SU-DHL-6 (cell line): ENCODE measurements around the gene EIF5B.

ENCODE experiments used
- H2AFZ ChIP-seq: fragments of 200-600 bp; sonication (generic); 2 replicates; pipeline ENCODE4 v1.6.1; 2014; ENCODE audit warnings: low read depth, mild to moderate bottlenecking, moderate library complexity, mixed read lengths, antibody characterized with exemption, low read length; ENCODE audit not compliant: severe bottlenecking
- H3F3A ChIP-seq: fragments of 200-600 bp; shearing (Covaris generic); 2 replicates; pipeline ENCODE4 v1.6.0; 2016; ENCODE audit warnings: antibody characterized with exemption, mild to moderate bottlenecking; ENCODE audit not compliant: insufficient read depth
- H3K27ac ChIP-seq: fragments of 200-600 bp; sonication (generic); 2 replicates; pipeline ENCODE4 v1.5.1; 2016; ENCODE audit warnings: low read depth, mild to moderate bottlenecking, low read length, moderate library complexity, mixed read lengths
- H3K27me3 ChIP-seq: fragments of 200-600 bp; sonication (generic), shearing (Covaris generic); 2 replicates; pipeline ENCODE4 v1.6.0; 2014; ENCODE audit warnings: mild to moderate bottlenecking, low read length
- H3K36me3 ChIP-seq: fragments of 200-600 bp; sonication (generic); 2 replicates; pipeline ENCODE4 v1.6.1; 2014; ENCODE audit warnings: mild to moderate bottlenecking, low read length, mixed read lengths
- H3K4me2 ChIP-seq: fragments of 300-600, 200-600 bp; shearing (Covaris generic), sonication (generic); 2 replicates; pipeline ENCODE4 v1.6.0; 2014; ENCODE audit warnings: low read length, low read depth, mild to moderate bottlenecking; ENCODE audit not compliant: poor library complexity, severe bottlenecking
- H3K4me3 ChIP-seq: fragments of 200-600 bp; sonication (generic); 2 replicates; pipeline ENCODE4 v1.5.1; 2014; ENCODE audit warnings: antibody characterized with exemption, low read length, mild to moderate bottlenecking, mixed read lengths; ENCODE audit not compliant: insufficient read depth, poor library complexity, severe bottlenecking
- H3K79me2 ChIP-seq: fragments of 200-600 bp; sonication (generic); 2 replicates; pipeline ENCODE4 v1.6.1; 2014; ENCODE audit warnings: mild to moderate bottlenecking, low read length, moderate library complexity; ENCODE audit not compliant: insufficient read depth
- H3K9ac ChIP-seq: fragments of 200-600 bp; sonication (generic); 2 replicates; pipeline ENCODE4 v1.7.0; 2014; ENCODE audit warnings: mild to moderate bottlenecking, low read length
- H3K9me2 ChIP-seq: fragments of 200-600 bp; sonication (generic); replicated peaks from 2 replicates; pipeline ENCODE4 v1.6.1; 2014; ENCODE audit warnings: low read length; ENCODE audit not compliant: insufficient read depth
- H3K9me3 ChIP-seq: fragments of 200-600 bp; sonication (generic); 2 replicates; pipeline ENCODE4 v1.6.1; 2014; ENCODE audit warnings: low read length, mixed read lengths; ENCODE audit not compliant: insufficient read depth
- H4K20me1 ChIP-seq: fragments of 200-600 bp; sonication (generic); 2 replicates; pipeline ENCODE4 v1.6.1; 2014; ENCODE audit warnings: low read depth, mild to moderate bottlenecking, antibody characterized with exemption, low read length, moderate library complexity, mixed read lengths
- EZH2phosphoT487 ChIP-seq: fragments of 200-600 bp; sonication (generic), shearing (Covaris generic); conservative IDR thresholded peaks from 2 replicates; pipeline ENCODE4 v1.6.1; 2018; ENCODE audit warnings: mild to moderate bottlenecking, antibody characterized with exemption, low read length, moderate library complexity, mixed read lengths
- TF ChIP-seq, protein P1 (sequence below): fragments of 200-600 bp; sonication (generic); IDR thresholded peaks from one replicate; pipeline ENCODE4 v1.5.1; 2017; ENCODE audit warnings: antibody characterized with exemption, mild to moderate bottlenecking, low read length, moderate library complexity; ENCODE audit not compliant: insufficient read depth, poor library complexity, severe bottlenecking

Gene EIF5B

DNA sequence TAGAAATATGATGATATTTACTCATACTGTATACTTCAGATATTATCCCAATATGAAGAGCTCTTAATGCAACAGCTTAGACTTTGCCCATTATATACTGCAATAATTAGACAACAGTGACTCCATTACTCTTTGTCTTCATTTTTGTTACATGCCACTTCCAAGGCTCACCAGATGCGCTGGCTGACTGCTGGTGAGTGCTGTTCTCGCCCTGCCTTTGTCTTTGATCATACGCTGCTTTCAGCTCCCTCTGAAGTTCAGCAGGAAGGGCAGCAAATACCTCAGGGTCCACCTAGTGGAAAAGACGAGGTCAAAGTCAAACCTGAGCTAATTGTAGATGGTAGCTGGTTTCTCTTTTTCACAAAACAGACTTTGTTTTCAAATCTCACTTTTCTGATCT, 66.3 kb downstream of the EIF5B start:
- H3K9ac ChIP-seq: no peak overlapping the region
- TF ChIP-seq, protein P1, sequence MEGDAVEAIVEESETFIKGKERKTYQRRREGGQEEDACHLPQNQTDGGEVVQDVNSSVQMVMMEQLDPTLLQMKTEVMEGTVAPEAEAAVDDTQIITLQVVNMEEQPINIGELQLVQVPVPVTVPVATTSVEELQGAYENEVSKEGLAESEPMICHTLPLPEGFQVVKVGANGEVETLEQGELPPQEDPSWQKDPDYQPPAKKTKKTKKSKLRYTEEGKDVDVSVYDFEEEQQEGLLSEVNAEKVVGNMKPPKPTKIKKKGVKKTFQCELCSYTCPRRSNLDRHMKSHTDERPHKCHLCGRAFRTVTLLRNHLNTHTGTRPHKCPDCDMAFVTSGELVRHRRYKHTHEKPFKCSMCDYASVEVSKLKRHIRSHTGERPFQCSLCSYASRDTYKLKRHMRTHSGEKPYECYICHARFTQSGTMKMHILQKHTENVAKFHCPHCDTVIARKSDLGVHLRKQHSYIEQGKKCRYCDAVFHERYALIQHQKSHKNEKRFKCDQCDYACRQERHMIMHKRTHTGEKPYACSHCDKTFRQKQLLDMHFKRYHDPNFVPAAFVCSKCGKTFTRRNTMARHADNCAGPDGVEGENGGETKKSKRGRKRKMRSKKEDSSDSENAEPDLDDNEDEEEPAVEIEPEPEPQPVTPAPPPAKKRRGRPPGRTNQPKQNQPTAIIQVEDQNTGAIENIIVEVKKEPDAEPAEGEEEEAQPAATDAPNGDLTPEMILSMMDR: no peak
- TF ChIP-seq EZH2phosphoT487: no peak
- H4K20me1 ChIP-seq: peaks cover 6% of the 10 kb centered on the region; the same call in 1 of the 2 replicates
- H3K79me2 ChIP-seq: no peaks in the 10 kb centered on the region
- peaks cover 72% of the 10 kb centered on the region for H3K36me3 ChIP-seq
- no peak overlapping the region for H3K4me3 ChIP-seq
- H3K27ac ChIP-seq: no peak overlapping the region
- no peak overlapping the region for H2AFZ ChIP-seq
- H3F3A ChIP-seq: peaks cover 65% of the 10 kb centered on the region
- no peaks in the 10 kb centered on the region for H3K9me3 ChIP-seq
- no peak overlapping the region for H3K4me2 ChIP-seq
- no peaks in the 10 kb centered on the region for H3K9me2 ChIP-seq
- H3K27me3 ChIP-seq: no peaks in the 10 kb centered on the region

DNA sequence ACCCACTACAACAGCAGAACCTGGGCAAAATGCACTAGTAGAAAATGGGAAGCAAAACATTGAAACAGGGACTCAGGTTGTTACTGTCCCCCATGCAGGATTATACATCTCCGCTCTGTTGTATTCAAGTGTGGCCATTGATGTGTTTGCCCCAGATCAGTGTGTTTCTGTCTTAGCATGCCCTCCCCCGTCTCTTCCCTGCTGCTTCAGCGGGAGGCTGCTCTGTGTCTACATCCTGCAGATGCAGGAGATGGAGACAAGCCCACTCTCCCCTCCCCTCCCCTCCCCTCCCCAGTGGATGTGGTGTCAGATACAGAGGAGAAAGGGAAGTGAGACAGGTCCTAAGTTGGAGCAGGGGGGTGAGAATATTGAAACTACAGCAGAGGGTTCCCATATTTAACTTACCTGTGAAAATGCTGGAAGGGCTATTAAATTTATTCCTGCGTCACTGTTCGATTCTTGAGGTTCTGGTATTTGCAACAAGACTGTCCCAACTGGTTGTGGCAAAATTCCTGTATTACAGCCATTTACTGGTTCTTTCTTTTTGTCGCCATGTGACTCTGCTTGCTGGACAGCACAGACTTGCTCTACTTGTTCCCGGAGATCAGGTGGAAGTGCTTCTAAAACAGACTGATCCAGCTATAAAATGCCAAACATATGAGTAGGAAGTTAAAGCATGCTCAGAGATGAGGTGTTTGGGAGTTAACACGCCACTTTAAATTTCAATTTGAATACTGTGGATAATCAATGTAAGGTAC, 67.0 kb downstream of the EIF5B start:
- H2AFZ ChIP-seq: no peak overlapping the region
- no peak overlapping the region for H3K9ac ChIP-seq

DNA sequence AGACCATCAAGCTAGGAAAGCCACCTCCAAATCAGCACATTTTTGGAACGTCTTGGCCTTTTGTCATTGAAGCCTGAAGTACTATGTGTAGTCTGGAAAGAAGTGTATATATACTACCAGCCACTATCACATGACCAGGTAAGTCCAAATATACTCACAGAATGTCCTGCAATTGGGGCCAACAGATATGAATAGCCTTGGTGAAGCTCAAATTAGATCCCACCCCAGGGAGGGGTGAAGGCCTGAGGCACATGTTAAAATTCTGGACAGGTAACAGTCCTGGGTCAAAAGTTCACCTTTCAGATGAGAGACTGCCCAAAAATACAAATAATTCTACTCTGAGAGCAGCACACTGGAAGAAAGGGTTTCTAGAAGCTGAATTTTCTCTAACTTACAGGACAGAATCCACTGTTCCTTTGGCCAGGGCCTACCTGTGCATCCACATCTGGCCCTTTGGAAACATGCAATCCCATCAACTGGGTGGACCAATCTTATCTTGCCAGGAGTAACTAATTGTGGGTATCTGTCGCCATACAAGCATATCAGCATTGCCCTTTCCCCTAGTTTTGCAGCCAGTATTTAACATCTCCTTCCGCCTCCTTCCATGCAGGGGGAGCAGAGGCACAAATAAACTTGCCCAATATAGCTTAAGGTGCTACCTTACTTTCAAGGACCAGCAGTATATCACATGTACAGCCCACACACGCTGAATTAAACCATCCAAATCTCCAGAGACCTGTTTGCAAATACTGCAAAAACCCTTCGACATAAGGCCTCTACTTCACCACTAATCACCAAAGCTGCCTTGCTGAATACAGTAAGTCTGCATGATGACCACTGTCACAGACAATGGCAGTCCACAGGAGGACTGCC, 67.8 kb downstream of the EIF5B start:
- TF ChIP-seq, protein P1: no peak
- TF ChIP-seq EZH2phosphoT487: no peak
- Histone ChIP-seq H4K20me1 (peaks cover 6% of the 10 kb centered on the region; the same call in 1 of the 2 replicates), H3K27me3 (no peaks in the 10 kb centered on the region), H3K9ac (no peak overlapping the region), H3K9me3 (no peaks in the 10 kb centered on the region), H3F3A (peaks cover 52% of the 10 kb centered on the region), H3K27ac (no peak overlapping the region), H3K9me2 (no peaks in the 10 kb centered on the region), H3K79me2 (no peaks in the 10 kb centered on the region), H3K4me3 (no peak overlapping the region), H3K36me3 (peaks cover 63% of the 10 kb centered on the region), H2AFZ (no peak overlapping the region), H3K4me2 (no peak overlapping the region)

More for the DNA sequence above, 67.0 kb downstream of the EIF5B start:
- Histone ChIP-seq H3K36me3 (peaks cover 66% of the 10 kb centered on the region), H3K4me2 (no peak overlapping the region), H3F3A (peaks cover 60% of the 10 kb centered on the region), H3K27me3 (no peaks in the 10 kb centered on the region), H3K27ac (no peak overlapping the region), H3K79me2 (no peaks in the 10 kb centered on the region), H4K20me1 (peaks cover 6% of the 10 kb centered on the region; the same call in 1 of the 2 replicates), H3K9me2 (no peaks in the 10 kb centered on the region), H3K9me3 (no peaks in the 10 kb centered on the region), H3K4me3 (no peak overlapping the region)
- TF ChIP-seq, protein P1: no peak
- TF ChIP-seq EZH2phosphoT487: no peak
